GM12873 (cell line): ENCODE results near the gene LCP1.
A peak's percentile ranks its signal among the peaks of the same experiment; 100 is the strongest.

Source experiments
- TF ChIP-seq, protein P1 (sequence below): IDR thresholded peaks from 2 replicates; pipeline ENCODE4 v1.5.1; 2012; ENCODE audit warnings: low read depth, mild to moderate bottlenecking, moderate library complexity, low read length, control low read depth; ENCODE audit not compliant: insufficient read depth; ENCODE audit errors: missing control alignments

The LCP1 gene

GRCh38 chr13:46192412-46192811 lies 10.4 kb upstream of the LCP1 start:
- TF ChIP-seq, protein P1, sequence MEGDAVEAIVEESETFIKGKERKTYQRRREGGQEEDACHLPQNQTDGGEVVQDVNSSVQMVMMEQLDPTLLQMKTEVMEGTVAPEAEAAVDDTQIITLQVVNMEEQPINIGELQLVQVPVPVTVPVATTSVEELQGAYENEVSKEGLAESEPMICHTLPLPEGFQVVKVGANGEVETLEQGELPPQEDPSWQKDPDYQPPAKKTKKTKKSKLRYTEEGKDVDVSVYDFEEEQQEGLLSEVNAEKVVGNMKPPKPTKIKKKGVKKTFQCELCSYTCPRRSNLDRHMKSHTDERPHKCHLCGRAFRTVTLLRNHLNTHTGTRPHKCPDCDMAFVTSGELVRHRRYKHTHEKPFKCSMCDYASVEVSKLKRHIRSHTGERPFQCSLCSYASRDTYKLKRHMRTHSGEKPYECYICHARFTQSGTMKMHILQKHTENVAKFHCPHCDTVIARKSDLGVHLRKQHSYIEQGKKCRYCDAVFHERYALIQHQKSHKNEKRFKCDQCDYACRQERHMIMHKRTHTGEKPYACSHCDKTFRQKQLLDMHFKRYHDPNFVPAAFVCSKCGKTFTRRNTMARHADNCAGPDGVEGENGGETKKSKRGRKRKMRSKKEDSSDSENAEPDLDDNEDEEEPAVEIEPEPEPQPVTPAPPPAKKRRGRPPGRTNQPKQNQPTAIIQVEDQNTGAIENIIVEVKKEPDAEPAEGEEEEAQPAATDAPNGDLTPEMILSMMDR = no peak

DNA sequence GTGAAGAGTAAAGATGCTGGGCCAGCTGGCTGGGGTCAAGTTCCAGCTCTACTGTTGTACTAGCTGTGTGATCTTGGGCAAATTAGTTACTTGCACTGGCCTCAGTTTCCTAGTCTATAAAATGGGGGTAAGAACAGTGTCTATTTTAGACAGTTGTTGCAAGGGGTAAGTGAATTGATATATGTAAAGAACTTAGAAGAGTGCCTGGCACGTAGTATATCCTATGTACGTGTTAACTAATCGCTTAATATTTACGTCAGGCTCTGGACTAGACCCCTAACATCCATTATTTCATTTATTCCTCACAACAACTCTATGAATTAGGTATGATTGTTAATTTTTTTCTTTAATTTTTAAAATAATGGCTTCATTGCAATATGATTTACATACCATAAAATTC lies 3.7 kb upstream of the LCP1 start:
- TF ChIP-seq, protein P1 = no peak

DNA sequence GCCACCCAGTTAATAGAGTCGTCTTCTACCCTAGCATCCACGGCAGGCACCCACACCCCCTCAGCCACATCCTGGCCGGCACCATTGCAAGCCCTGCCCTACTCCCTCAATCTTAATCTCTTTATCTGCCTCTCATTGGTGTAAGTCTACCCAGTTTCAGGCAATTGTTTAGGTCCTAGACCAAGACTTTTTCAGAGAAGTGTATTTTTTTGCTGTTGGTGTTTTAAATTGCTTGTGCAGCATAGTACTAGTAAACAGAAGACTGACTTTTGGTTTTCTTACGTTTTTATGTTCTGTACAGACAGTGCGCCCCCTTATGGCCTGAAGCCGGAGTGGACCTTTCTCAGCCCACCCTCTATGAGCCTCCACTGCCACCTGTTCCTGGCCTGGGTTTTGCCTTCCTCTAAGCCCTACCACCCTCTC lies 2.3 kb upstream of the LCP1 start:
- TF ChIP-seq, protein P1 = peak; percentile 95

- TF ChIP-seq, protein P1 = no peak
These were observed 1.3 kb upstream of the LCP1 start for GRCh38 chr13:46183018-46183946.

GRCh38 chr13:46182491-46182877 lies 507 bp upstream of the LCP1 start:
- TF ChIP-seq, protein P1 = no peak

DNA sequence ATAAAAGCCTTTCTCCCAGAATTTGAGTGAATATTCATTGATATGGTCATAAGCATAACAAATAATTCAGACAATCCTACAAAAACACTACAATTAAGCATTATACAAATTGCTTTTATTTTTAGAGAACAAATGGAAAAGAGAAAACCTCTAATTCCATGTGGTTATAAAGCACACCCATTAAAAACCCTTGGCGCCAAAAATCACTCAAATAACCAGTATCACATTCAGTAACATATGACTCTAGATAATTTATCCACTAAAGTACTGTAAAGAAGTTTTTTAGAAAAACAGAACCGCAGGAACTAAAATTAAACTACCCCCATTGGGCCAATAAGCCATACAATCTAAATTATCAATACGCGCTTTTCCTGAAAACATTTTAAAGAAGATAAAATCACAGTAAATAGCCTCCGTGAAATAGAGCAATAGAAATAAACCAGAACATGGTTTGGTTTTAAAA lies 569 bp downstream of the LCP1 start:
- TF ChIP-seq, protein P1 = no peak

DNA sequence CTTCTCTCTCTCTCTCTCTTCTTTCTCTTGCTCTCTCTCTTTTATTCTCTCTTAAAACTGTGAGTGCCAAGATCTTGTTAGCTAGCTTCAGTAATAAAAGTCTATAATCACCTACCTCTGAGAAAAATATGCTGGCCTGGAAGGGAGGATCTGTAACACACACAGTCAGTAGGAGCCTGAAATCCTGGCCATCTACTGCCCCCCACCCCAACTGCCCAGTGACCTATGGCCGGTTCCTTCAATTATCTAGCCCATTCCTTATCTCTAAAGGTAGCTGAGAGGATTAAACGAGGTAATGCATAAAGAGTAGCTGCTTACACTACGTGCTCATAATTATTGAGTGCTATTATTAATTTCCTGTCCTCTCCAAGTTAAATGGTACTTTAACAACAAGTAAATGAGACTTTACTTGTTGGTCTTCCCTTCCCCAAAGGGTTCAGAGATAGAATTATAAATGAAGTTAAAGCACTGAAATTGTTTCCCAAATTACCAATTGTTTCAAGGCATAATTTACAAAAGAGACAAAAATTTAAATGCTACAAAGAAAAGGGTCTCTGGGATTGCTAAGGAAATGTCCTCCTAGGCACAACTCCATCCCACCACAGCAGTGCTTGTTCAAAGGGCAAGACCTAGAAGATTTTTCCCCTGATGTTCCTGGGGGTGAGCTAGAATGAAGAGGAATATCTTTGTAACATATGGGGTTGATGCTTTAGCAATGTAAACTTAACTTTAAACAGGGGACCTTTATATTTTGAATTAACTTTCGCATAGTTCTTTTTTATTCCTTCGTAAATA lies 1.8 kb downstream of the LCP1 start:
- TF ChIP-seq, protein P1 = no peak
